WTC11 (cell line): ENCODE data around the gene FSHR. TPM values are rescaled to one million over a fixed set of nuclear protein-coding genes. Genes with fewer than 3 reads are reported as not detected.
A peak's percentile ranks its signal among the peaks of the same experiment; 100 is the strongest.

Experiments used
- ATAC-seq: fragments of 200-7000 bp; cut with Tn5 transposase; 2 replicates; pipeline ENCODE4 v1.10.0; 2021; ENCODE audit warnings: mild to moderate bottlenecking, moderate library complexity
- Bru-seq: library from RNA; stranded (reverse); fragments of 400-500 nt; gene quantifications from one replicate; lab custom pipeline; 2021; lab: Mats Ljungman, UMichigan
- CTCF ChIA-PET: fragments of 300-600 bp; sonication (Branson Sonifier 250); formaldehyde crosslinking; loops from one replicate; lab custom pipeline; 2021; ENCODE audit warnings: antibody characterized with exemption; lab: Charles Lee
- POLR2A ChIA-PET: fragments of 350-600 bp; sonication (Branson Sonifier 250); formaldehyde crosslinking; loops from one replicate; lab custom pipeline; 2021; ENCODE audit warnings: antibody characterized with exemption; lab: Charles Lee
- DNase-seq: peaks from one replicate; pipeline ENCODE4 v3.0.0; 2021; ENCODE audit warnings: low spot score
- H3K27ac Mint-ChIP-seq: 2 replicates; pipeline ENCODE4 v1.8.0; 2021; ENCODE audit warnings: mixed read lengths
- H3K27me3 Mint-ChIP-seq: 2 replicates; pipeline ENCODE4 v1.8.0; 2021; ENCODE audit warnings: low read depth, mild to moderate bottlenecking, moderate library complexity, mixed read lengths
- H3K36me3 Mint-ChIP-seq: 2 replicates; pipeline ENCODE4 v1.8.0; 2021; ENCODE audit warnings: mixed read lengths
- H3K4me1 Mint-ChIP-seq: 2 replicates; pipeline ENCODE4 v1.8.0; 2022; ENCODE audit warnings: mixed read lengths
- H3K4me3 Mint-ChIP-seq: 2 replicates; pipeline ENCODE4 v1.8.0; 2021; ENCODE audit warnings: mild to moderate bottlenecking, moderate library complexity, mixed read lengths
- H3K9me3 Mint-ChIP-seq: 2 replicates; pipeline ENCODE4 v1.8.0; 2021; ENCODE audit warnings: mixed read lengths
- ATF6 ChIP-seq: sonication (generic); formaldehyde crosslinking; IDR thresholded peaks from 2 replicates; pipeline ENCODE4 v1.8.1; 2023; ENCODE audit warnings: mild to moderate bottlenecking, missing genetic modification reagents
- CREB1 ChIP-seq: sonication (generic); formaldehyde crosslinking; IDR thresholded peaks from 2 replicates; pipeline ENCODE4 v1.8.0; 2023; ENCODE audit warnings: mild to moderate bottlenecking, missing genetic modification reagents
- CREM ChIP-seq: sonication (generic); formaldehyde crosslinking; IDR thresholded peaks from 2 replicates; pipeline ENCODE4 v1.8.1; 2022; ENCODE audit warnings: mild to moderate bottlenecking, missing genetic modification reagents, moderate library complexity
- E2F4 ChIP-seq: sonication (generic); formaldehyde crosslinking; IDR thresholded peaks from 2 replicates; pipeline ENCODE4 v1.8.1; 2022; ENCODE audit warnings: low read depth, mild to moderate bottlenecking, moderate library complexity, missing genetic modification reagents, borderline replicate concordance
- ERG ChIP-seq: fragments of 250-450 bp; sonication (Bioruptor Pico); IDR thresholded peaks from 2 replicates; pipeline ENCODE4 v1.8.0; 2021; ENCODE audit warnings: mild to moderate bottlenecking
- IRF2 ChIP-seq: sonication (generic); formaldehyde crosslinking; IDR thresholded peaks from 2 replicates; pipeline ENCODE4 v1.8.0; 2022; ENCODE audit warnings: low read depth, missing genetic modification reagents, borderline replicate concordance
- JUN ChIP-seq: sonication (generic); formaldehyde crosslinking; IDR thresholded peaks from 2 replicates; pipeline ENCODE4 v1.8.0; 2023; ENCODE audit warnings: mild to moderate bottlenecking, missing genetic modification reagents
- RELA ChIP-seq: sonication (generic); formaldehyde crosslinking; IDR thresholded peaks from 2 replicates; pipeline ENCODE4 v1.8.1; 2022; ENCODE audit warnings: missing genetic modification reagents, mild to moderate bottlenecking, borderline replicate concordance
- SMAD3 ChIP-seq: sonication (generic); formaldehyde crosslinking; IDR thresholded peaks from 2 replicates; pipeline ENCODE4 v1.8.0; 2022; ENCODE audit warnings: missing genetic modification reagents, mild to moderate bottlenecking, borderline replicate concordance
- STAT6 ChIP-seq: sonication (generic); formaldehyde crosslinking; conservative IDR thresholded peaks from 2 replicates; pipeline ENCODE4 v1.8.1; 2023; ENCODE audit warnings: mild to moderate bottlenecking, low read depth, missing genetic modification reagents, moderate library complexity
- TEAD1 ChIP-seq: sonication (generic); formaldehyde crosslinking; IDR thresholded peaks from 2 replicates; pipeline ENCODE4 v1.8.0; 2022; ENCODE audit warnings: mild to moderate bottlenecking, missing genetic modification reagents
- USF1 ChIP-seq: sonication (generic); formaldehyde crosslinking; IDR thresholded peaks from 2 replicates; pipeline ENCODE4 v1.8.0; 2022; ENCODE audit warnings: mild to moderate bottlenecking, missing genetic modification reagents
- USF2 ChIP-seq: sonication (generic); formaldehyde crosslinking; IDR thresholded peaks from 2 replicates; pipeline ENCODE4 v1.8.1; 2023; ENCODE audit warnings: mild to moderate bottlenecking, missing genetic modification reagents, moderate library complexity
- ZBTB43 ChIP-seq: sonication (generic); formaldehyde crosslinking; IDR thresholded peaks from 2 replicates; pipeline ENCODE4 v1.8.1; 2023; ENCODE audit warnings: mild to moderate bottlenecking, missing genetic modification reagents
- long read RNA-seq, 3 experiments: library from RNA in 1 of 3; library from capped mRNA in 1 of 3; library from polyadenylated mRNA in 1 of 3; unstranded in 2 of 3; stranded (forward) in 1 of 3; transcript quantifications; one replicate each; pipeline ENCODE4 v2.0.0, GENCODE V29; 2021
- total RNA-seq: library from RNA; stranded (reverse); gene quantifications from 3 replicates; pipeline ENCODE4 v1.2.3, GENCODE V29; 2021

FSHR gene
- total RNA-seq (not detected in 3 replicates), Bru-seq, nascent RNA (percentile 6 among the genes with signal in this experiment)
- long read RNA-seq, experiment 1, result 0 reads
- long read RNA-seq, experiment 2, result 0 reads
- long read RNA-seq, experiment 3, result 0 reads

GRCh38 chr2:49154140-49154539, at the start of gene FSHR:
Gene FSHR, minus strand, starts transcription at chr2:49154515. Its CDS starts 98 bp downstream, at chr2:49154417.
- POLR2A ChIA-PET, result no interaction called here
- Mint-ChIP-seq H3K27ac (peak within 1 kb of the TSS; percentile 36; the same call in 1 of the 2 replicates), H3K36me3 (no peaks in the 10 kb centered on the region), H3K4me1 (peaks cover 26% of the 10 kb centered on the region), H3K9me3 (no peaks in the 10 kb centered on the region), H3K27me3 (no peaks in the 10 kb centered on the region), H3K4me3 (no peak within 1 kb of the TSS)
- ATAC-seq, result peak; percentile 67
- CTCF ChIA-PET, result interaction anchor here (0.7 kb wide), 1 partner anchor 531 kb away, joined by 3 read pairs; no protein-coding TSS in a partner anchor
- no peak for DNase-seq
- peak; percentile 47 for TF ChIP-seq USF2 (CRISPR knock-in tag)
- TF ChIP-seq IRF2 (CRISPR knock-in tag), result no peak

- H3K27ac Mint-ChIP-seq, result no peak overlapping the region
- ATAC-seq (no peak), DNase-seq (no peak)
- H3K27me3 Mint-ChIP-seq, result no peaks in the 10 kb centered on the region
- no peaks in the 10 kb centered on the region for H3K36me3 Mint-ChIP-seq
- no peak overlapping the region for H3K4me3 Mint-ChIP-seq
- ChIA-PET CTCF (no interaction called here), POLR2A (no interaction called here)
- no peak for TF ChIP-seq STAT6 (CRISPR knock-in tag)
- no peak for TF ChIP-seq E2F4 (CRISPR knock-in tag)
- no peak for TF ChIP-seq CREB1 (CRISPR knock-in tag)
- TF ChIP-seq ZBTB43 (CRISPR knock-in tag), result no peak
- no peak for TF ChIP-seq RELA
- no peak for TF ChIP-seq USF1
- TF ChIP-seq CREM (CRISPR knock-in tag), result no peak
- TF ChIP-seq USF2 (CRISPR knock-in tag), result no peak
- no peak for TF ChIP-seq TEAD1 (CRISPR knock-in tag)
- no peak for TF ChIP-seq ATF6 (CRISPR knock-in tag)
- no peak for TF ChIP-seq IRF2 (CRISPR knock-in tag)
- TF ChIP-seq JUN, result no peak
- no peak for TF ChIP-seq ERG (CRISPR knock-in tag)
- TF ChIP-seq SMAD3, result no peak
- no peaks in the 10 kb centered on the region for H3K9me3 Mint-ChIP-seq
- H3K4me1 Mint-ChIP-seq, result no peaks in the 10 kb centered on the region
These were observed 45.0 kb upstream of the FSHR start for GRCh38 chr2:49199266-49199665.
